ENCODE measurements around the gene OR6M1. TPM values are rescaled to one million over a fixed set of nuclear protein-coding genes. Genes with fewer than 3 reads are reported as not detected.

Gene OR6M1
- total RNA-seq: 0.09 TPM in 1 of 2 replicates, not detected in the other

GRCh38 chr11:123806249-123806648, at the start of gene OR6M1:
Gene OR6M1 (minus strand): TSS chr11:123806349. CDS start chr11:123806349, 0 bp downstream.

Other genes starting within 250 kb of the OR6M1 start
- gene SCN3B, start 151.7 kb downstream of the OR6M1 start, total RNA-seq: 0.18 and 0.19 TPM in 2 replicates
- 9.0 and 10.4 TPM in 2 replicates for gene ZNF202, start 64.7 kb downstream of the OR6M1 start, total RNA-seq
- gene OR6X1, start 51.8 kb downstream of the OR6M1 start, total RNA-seq: not detected in 2 replicates
- gene TMEM225, start 79.3 kb upstream of the OR6M1 start, total RNA-seq: not detected in 2 replicates
- under 0.01 TPM in 1 of 2 replicates, not detected in the other for gene OR8D4, start 95.8 kb upstream of the OR6M1 start, total RNA-seq
- not detected in 2 replicates for gene OR4D5, start 133.3 kb upstream of the OR6M1 start, total RNA-seq
- not detected in 2 replicates for gene OR6T1, start 137.5 kb upstream of the OR6M1 start, total RNA-seq
- not detected in 2 replicates for gene OR10S1, start 171.4 kb upstream of the OR6M1 start, total RNA-seq
- gene OR10G6, start 188.8 kb upstream of the OR6M1 start, total RNA-seq: not detected in 2 replicates
- 0.09 TPM in 1 of 2 replicates, not detected in the other for gene OR10G4, start 206.6 kb upstream of the OR6M1 start, total RNA-seq
- gene OR10G9, start 216.7 kb upstream of the OR6M1 start, total RNA-seq: not detected in 2 replicates
- gene OR10G8, start 220.4 kb upstream of the OR6M1 start, total RNA-seq: not detected in 2 replicates
- gene OR10G7, start 235.0 kb upstream of the OR6M1 start, total RNA-seq: not detected in 2 replicates

Measured in endothelial cell of coronary artery (primary cell).